ENCODE results near the gene MYOM3.

The MYOM3 gene

DNA sequence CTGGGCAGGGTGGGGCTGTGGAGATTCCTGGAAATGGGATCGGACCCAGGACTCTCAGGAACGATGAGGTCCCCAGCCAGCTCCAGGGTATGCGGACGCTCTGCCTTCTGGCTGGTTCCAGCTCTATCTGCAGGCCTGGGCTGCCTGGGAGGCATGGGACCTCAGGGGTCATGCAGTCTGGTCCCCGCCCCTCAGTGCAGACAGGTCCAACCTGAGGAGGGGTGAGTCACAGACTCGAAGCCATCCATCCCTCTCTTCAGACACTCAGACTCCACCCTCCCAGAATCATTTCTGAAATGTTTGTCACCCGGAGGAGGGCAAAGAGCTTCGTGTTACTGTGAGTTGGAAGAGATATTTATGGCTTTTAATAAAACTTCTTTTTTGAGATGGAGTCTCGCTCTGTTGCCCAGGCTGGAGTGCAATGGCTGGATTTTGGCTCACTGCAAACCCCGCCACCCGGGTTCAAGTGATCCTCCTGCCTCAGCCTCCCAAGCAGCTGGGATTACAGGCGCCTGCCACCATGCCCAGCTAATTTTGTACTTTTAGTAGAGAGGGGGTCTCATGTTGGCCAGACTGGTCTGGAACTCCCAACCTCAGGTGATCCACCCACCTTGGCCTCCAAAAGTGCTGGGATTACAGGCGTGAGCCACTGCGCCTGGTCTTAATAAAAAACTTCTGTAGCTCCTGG is 5.9 kb upstream of the MYOM3 start:
- FAIRE-seq = no peak
- peak; percentile 53 for DNase-seq (ENCODE audit: insufficient read length, low spot score)

GRCh38 chr1:24117132-24117531 is 5.2 kb upstream of the MYOM3 start:
- no peak for FAIRE-seq
- DNase-seq (ENCODE audit: insufficient read length, low spot score) = no peak

- FAIRE-seq = no peak
- no peak for DNase-seq (ENCODE audit: insufficient read length, low spot score)
These were observed 2.8 kb upstream of the MYOM3 start for GRCh38 chr1:24114753-24115152.

DNA sequence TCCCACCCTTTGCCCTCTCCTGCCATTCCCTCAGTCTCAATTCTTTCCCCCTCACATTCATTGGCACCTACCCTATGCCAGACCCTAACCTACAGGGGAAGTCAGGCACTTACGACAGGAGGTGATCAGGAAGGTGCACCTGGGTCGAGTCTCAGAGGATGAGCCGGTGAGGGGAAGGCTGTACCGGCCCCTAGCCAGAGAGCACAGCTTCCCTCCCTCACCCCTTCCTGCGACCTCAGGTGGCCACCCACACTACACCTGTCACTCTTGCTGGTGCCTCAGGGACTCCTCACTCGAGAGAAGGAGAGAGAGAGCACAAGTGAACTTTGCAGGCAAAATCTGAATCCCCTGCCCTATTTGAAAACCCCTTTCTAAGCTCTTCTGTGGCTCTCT is 1.7 kb upstream of the MYOM3 start:
- DNase-seq (ENCODE audit: insufficient read length, low spot score) (no peak), FAIRE-seq (no peak)

DNA sequence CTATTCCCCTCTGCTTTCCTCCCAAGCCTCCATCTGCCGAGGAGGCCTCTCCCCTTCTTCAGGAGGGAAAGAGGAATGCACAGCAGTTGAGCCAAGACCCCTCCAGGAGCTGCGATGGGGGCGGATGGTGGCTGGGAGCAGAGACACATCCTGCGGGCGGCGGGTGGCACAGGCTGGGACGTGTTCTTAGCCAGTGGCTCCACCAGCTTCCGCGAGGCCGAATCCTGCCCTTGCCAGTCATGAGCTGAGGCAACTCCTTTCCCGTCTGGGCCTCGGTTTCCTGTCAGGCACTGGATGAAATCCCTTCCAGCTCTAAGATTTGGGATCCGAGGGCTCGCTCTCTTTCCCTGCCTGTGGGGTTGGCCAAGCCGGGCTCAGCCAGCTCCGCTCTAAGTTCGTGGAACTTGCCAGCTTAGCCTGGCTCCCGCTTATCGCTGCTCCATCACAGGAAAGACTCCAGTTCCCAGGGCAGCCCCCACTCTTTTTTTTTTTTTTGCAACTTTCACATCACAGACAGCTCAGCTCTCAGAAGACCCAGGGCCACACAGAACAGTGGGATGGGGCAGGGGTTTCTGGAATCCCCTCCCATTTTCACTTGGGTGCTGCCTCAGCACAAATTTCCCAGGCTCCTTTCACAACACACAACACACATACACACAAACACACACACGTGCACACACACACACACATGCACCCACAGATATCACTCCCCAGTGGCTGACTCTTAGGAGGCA is 506 bp downstream of the MYOM3 start:
- no peak for DNase-seq (ENCODE audit: insufficient read length, low spot score)
- no peak for FAIRE-seq

- FAIRE-seq (no peak), DNase-seq (ENCODE audit: insufficient read length, low spot score) (no peak)
These were observed 1.2 kb downstream of the MYOM3 start for GRCh38 chr1:24110642-24111261.

- FAIRE-seq = no peak
These were observed 2.1 kb downstream of the MYOM3 start for GRCh38 chr1:24109686-24110475.

DNA sequence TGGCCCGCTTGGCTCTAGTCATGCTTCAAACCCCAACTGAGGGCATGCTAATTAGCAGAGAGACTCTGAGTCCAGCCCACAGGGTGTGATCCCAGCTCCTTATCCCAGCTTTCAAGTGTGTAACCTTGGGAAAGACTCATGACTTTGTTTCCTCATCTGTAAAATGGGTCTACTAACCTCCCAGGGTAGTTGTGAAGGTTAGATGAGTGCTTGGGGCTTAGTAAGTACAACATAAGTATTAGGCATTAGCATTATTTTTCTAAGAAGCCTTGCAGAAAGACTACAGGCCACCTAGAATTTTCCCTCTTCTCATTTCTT is 2.8 kb downstream of the MYOM3 start:
- DNase-seq (ENCODE audit: insufficient read length, low spot score) (no peak), FAIRE-seq (no peak)

More at GRCh38 chr1:24109686-24110475, 2.1 kb downstream of the MYOM3 start:
- no peak for DNase-seq (ENCODE audit: insufficient read length, low spot score)

DNA sequence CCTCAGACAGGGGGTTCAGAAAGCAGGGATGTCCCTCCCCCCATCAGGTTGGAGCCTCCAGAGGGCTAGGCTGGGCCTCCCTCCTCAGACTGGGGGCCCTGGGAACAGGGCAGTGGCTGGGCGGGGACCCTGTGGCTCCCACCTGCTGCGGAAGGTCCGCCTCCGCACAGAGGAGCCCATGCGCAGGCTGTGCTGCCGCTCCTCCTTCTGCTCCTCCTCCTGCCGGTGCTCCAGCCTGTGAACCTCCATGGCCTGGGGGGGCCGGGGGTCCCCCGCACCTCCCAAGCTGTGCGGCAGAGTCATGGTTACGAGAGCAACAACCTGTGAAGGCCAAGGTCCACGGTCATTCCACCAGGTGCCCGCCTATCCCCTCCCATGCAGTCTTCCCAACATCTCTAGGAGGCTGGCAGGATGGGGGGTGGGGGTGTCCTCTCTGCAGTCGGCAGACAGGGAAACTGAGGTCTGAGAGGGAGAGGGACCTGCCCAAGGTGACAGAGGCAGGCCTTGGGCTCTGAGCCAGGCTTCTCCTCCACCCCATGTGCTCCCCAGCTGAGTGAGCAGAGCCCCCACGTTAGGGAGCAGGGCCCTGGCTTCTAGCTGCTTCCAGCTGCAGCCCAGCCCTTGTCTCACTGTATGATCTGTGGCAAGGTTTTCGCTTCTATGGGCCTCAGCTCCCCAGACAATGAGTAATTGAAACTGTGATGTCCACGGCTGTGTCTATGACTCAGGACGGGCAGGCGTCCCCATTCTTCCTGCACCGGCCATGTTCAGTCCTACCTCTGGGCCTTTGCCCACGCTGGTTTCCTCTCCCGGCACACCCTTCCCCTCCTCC is 3.4 kb downstream of the MYOM3 start:
- FAIRE-seq = no peak

DNA sequence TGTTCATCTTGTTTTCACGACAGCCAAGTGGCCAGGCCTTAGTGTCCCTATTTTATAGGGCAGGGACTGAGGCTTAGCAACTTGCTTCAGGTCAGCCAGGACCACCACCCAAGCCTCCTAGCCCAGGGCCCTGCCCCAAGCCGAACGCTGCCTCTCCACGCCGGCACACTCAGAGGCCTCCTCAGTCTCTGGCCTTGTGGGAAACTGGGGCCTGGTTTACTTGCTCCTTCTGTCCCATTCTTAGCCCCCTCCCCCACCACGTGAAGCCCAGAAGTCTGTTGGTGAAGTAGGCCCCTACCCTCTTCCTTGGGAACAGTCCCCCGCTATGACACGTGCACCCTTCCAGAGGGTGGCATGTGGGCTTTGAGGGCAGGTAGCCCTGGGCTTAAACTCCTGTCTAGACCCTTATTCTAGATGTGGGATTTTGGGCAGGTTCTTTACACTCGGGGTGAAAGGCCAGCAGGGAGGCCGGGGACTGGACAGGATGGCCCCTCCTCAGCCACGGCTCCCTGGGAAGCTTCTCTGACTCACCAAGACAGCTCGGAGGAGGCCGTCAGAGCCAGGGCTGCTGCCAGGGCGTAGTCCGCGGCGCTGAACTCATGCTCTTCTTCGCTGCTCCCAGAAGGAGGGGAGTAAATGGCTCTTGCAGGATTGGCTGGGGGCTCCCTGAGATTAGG is 4.3 kb downstream of the MYOM3 start:
- no peak for FAIRE-seq
- DNase-seq (ENCODE audit: insufficient read length, low spot score) = no peak

More for the DNA sequence above, 3.4 kb downstream of the MYOM3 start:
- DNase-seq (ENCODE audit: insufficient read length, low spot score) = peak; percentile 22

- no peak for DNase-seq (ENCODE audit: insufficient read length, low spot score)
- FAIRE-seq = no peak
These were observed 6.4 kb downstream of the MYOM3 start for GRCh38 chr1:24105368-24106160.

- no peak for DNase-seq (ENCODE audit: insufficient read length, low spot score)
- FAIRE-seq = no peak
These were observed 7.1 kb downstream of the MYOM3 start for GRCh38 chr1:24104854-24105253.

- no peak for FAIRE-seq
- no peak for DNase-seq (ENCODE audit: insufficient read length, low spot score)
These were observed 8.1 kb downstream of the MYOM3 start for GRCh38 chr1:24103879-24104278.

DNA sequence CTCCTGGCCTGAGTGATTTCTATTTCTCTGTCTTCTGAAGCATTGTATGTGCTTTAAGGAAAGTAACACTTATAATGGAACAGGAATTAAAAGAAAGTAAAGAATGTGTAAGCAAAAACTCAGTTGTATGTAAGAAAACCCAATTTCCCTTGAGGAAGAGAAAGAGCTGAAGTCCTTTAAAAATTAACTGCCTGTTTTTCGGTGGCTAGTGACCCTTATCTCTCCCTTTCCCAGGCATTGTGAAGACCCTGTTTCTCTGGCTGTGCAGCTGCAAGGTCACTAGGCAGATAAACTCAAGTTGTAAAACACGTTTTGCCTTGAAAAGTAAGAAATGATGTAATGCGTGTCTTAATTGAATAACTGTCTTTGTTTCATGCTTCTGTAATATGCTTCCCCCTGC is 8.5 kb downstream of the MYOM3 start:
- DNase-seq (ENCODE audit: insufficient read length, low spot score) (no peak), FAIRE-seq (no peak)

- FAIRE-seq = no peak
- no peak for DNase-seq (ENCODE audit: insufficient read length, low spot score)
These were observed 9.0 kb downstream of the MYOM3 start for GRCh38 chr1:24102961-24103360.

- no peak for DNase-seq (ENCODE audit: insufficient read length, low spot score)
- FAIRE-seq = no peak
These were observed 9.9 kb downstream of the MYOM3 start for GRCh38 chr1:24101796-24102586.

- no peak for FAIRE-seq
- no peak for DNase-seq (ENCODE audit: insufficient read length, low spot score)
These were observed 10.8 kb downstream of the MYOM3 start for GRCh38 chr1:24100945-24101737.
